ENCODE data around the gene SAE1. TPM values are rescaled to one million over a fixed set of nuclear protein-coding genes. Genes with fewer than 3 reads are reported as not detected.
A peak's percentile ranks its signal among the peaks of the same experiment; 100 is the strongest.

The SAE1 gene
- total and polyA plus RNA-seq, 4 experiments from 2014 or later, result 35.3 to 182 (median 71.6) TPM

- peaks cover 24% of the 10 kb centered on the region for H3K36me3 ChIP-seq (ENCODE audit: insufficient read depth, low read length)
- H3K27me3 ChIP-seq (ENCODE audit: insufficient read depth, low read length), result no peaks in the 10 kb centered on the region
- Mint-ChIP-seq H3K4me3 (peak overlapping the region in 7 of 8 donors; percentile 33 to 84 (median 75)), H3K36me3 (peaks cover 32 to 43% of the 10 kb centered on the region in 2 donors), H3K4me1 (peaks cover 34 to 77% (median 51%) of the 10 kb centered on the region in 4 donors), H3K27me3 (no peaks in the 10 kb centered on the region), H3K9me3 (no peaks in the 10 kb centered on the region), H3K27ac (peak overlapping the region; percentile 72 to 95 (median 85))
- intact Hi-C loops (cut with micrococcal nuclease), result no loop called here
- POLR2A ChIA-PET (ENCODE audit: partially characterized antibody), result interaction anchor here (0.6 to 4.0 kb wide), 16 partner anchors 8 to 623 kb away, joined by 3 to 31 read pairs (median 6); partner anchors contain the start of genes CCDC9, SAE1 and ZC3H4
- peak overlapping the region; percentile 29 for H3K27ac ChIP-seq (ENCODE audit: low read depth, low read length)
- DNase-seq, result peak in 4 of 5 donors; percentile 70 to 77 (median 71)
- H3K4me1 ChIP-seq (ENCODE audit: insufficient read depth, low read length), result peaks cover 47% of the 10 kb centered on the region
- CTCF ChIA-PET (ENCODE audit: partially characterized antibody), result interaction anchor here (0.7 to 22.4 kb wide), 17 partner anchors 9 to 442 kb away, joined by 3 to 609 read pairs (median 7); partner anchors contain the start of genes CCDC9 and SAE1
- peak overlapping the region in 1 of 2 donors; percentile 19 for H3K4me3 ChIP-seq (ENCODE audit: low read length in 2 of 2)
- no peaks in the 10 kb centered on the region for H3K9me3 ChIP-seq (ENCODE audit: control insufficient read depth in 1 of 2, low read length in 2 of 2)
Measured at GRCh38 chr19:47145639-47146486, 15.2 kb downstream of the SAE1 start.

- no peak for DNase-seq
- peaks cover 30% of the 10 kb centered on the region for H3K36me3 ChIP-seq (ENCODE audit: insufficient read depth, low read length)
- Mint-ChIP-seq H3K9me3 (no peaks in the 10 kb centered on the region), H3K27me3 (no peaks in the 10 kb centered on the region), H3K4me3 (peak overlapping the region; percentile 7 to 84 (median 73)), H3K4me1 (peaks cover 31 to 80% (median 50%) of the 10 kb centered on the region in 4 donors), H3K27ac (peak overlapping the region; percentile 72 to 95 (median 89)), H3K36me3 (peaks cover 41 to 51% of the 10 kb centered on the region in 2 donors)
- ChIA-PET CTCF (ENCODE audit: partially characterized antibody) (interaction anchor here (0.7 to 22.4 kb wide), 10 partner anchors 11 to 103 kb away, joined by 3 to 609 read pairs (median 12); partner anchors contain the start of genes CCDC9 and SAE1), POLR2A (ENCODE audit: partially characterized antibody) (interaction anchor here (1.4 to 4.0 kb wide), 10 partner anchors 7 to 110 kb away, joined by 3 to 29 read pairs (median 8); partner anchors contain the start of genes CCDC9, SAE1 and ZC3H4)
- peaks cover 47% of the 10 kb centered on the region for H3K4me1 ChIP-seq (ENCODE audit: insufficient read depth, low read length)
- no peak overlapping the region for H3K4me3 ChIP-seq (ENCODE audit: low read length in 2 of 2)
- H3K27me3 ChIP-seq (ENCODE audit: insufficient read depth, low read length), result no peaks in the 10 kb centered on the region
- intact Hi-C loops (cut with micrococcal nuclease), result no loop called here
- no peaks in the 10 kb centered on the region for H3K9me3 ChIP-seq (ENCODE audit: control insufficient read depth in 1 of 2, low read length in 2 of 2)
- H3K27ac ChIP-seq (ENCODE audit: low read depth, low read length), result peak overlapping the region; percentile 29
Measured at GRCh38 chr19:47146920-47147319, 16.3 kb downstream of the SAE1 start.

GRCh38 chr19:47151627-47152026 is 21.0 kb downstream of the SAE1 start:
- H3K27ac ChIP-seq (ENCODE audit: low read depth, low read length), result no peak overlapping the region
- Mint-ChIP-seq H3K27me3 (no peaks in the 10 kb centered on the region), H3K9me3 (no peaks in the 10 kb centered on the region), H3K4me1 (peaks cover 22 to 65% (median 40%) of the 10 kb centered on the region in 4 donors), H3K4me3 (no peak overlapping the region), H3K27ac (peak overlapping the region in 4 of 7 donors; percentile 30 to 72 (median 60)), H3K36me3 (peaks cover 46 to 53% of the 10 kb centered on the region in 2 donors)
- ChIA-PET POLR2A (ENCODE audit: partially characterized antibody) (no interaction called here), CTCF (ENCODE audit: partially characterized antibody) (interaction anchor here (5.2 to 22.4 kb wide), 2 partner anchors 59 to 98 kb away, joined by 93 to 609 read pairs; partner anchors contain the start of gene CCDC9)
- peaks cover 47% of the 10 kb centered on the region for H3K4me1 ChIP-seq (ENCODE audit: insufficient read depth, low read length)
- H3K4me3 ChIP-seq (ENCODE audit: low read length in 2 of 2), result no peak overlapping the region
- intact Hi-C loops (cut with micrococcal nuclease), result no loop called here
- H3K36me3 ChIP-seq (ENCODE audit: insufficient read depth, low read length), result peaks cover 37% of the 10 kb centered on the region
- no peaks in the 10 kb centered on the region for H3K9me3 ChIP-seq (ENCODE audit: control insufficient read depth in 1 of 2, low read length in 2 of 2)
- H3K27me3 ChIP-seq (ENCODE audit: insufficient read depth, low read length), result no peaks in the 10 kb centered on the region
- DNase-seq, result no peak

- peaks cover 37% of the 10 kb centered on the region for H3K36me3 ChIP-seq (ENCODE audit: insufficient read depth, low read length)
- intact Hi-C loops (cut with micrococcal nuclease), result no loop called here
- peaks cover 41 to 54% of the 10 kb centered on the region in 2 donors for H3K36me3 Mint-ChIP-seq
- no peaks in the 10 kb centered on the region for H3K9me3 Mint-ChIP-seq
- H3K27me3 ChIP-seq (ENCODE audit: insufficient read depth, low read length), result no peaks in the 10 kb centered on the region
- H3K27me3 Mint-ChIP-seq, result no peaks in the 10 kb centered on the region
- no peak overlapping the region for H3K27ac ChIP-seq (ENCODE audit: low read depth, low read length)
- H3K9me3 ChIP-seq (ENCODE audit: control insufficient read depth in 1 of 2, low read length in 2 of 2), result no peaks in the 10 kb centered on the region
- H3K4me1 Mint-ChIP-seq, result peaks cover 24 to 65% (median 41%) of the 10 kb centered on the region in 4 donors
- peaks cover 47% of the 10 kb centered on the region for H3K4me1 ChIP-seq (ENCODE audit: insufficient read depth, low read length)
- no peak overlapping the region for H3K4me3 Mint-ChIP-seq
- DNase-seq, result no peak
- no peak overlapping the region for H3K27ac Mint-ChIP-seq
- ChIA-PET CTCF (ENCODE audit: partially characterized antibody) (interaction anchor here (0.6 to 22.4 kb wide), 5 partner anchors 47 to 118 kb away, joined by 3 to 609 read pairs (median 3); partner anchors contain the start of gene CCDC9), POLR2A (ENCODE audit: partially characterized antibody) (no interaction called here)
- no peak overlapping the region for H3K4me3 ChIP-seq (ENCODE audit: low read length in 2 of 2)
Measured at GRCh38 chr19:47152205-47152604, 21.6 kb downstream of the SAE1 start.

- ChIA-PET CTCF (ENCODE audit: partially characterized antibody) (interaction anchor here (0.6 to 22.4 kb wide), 5 partner anchors 46 to 119 kb away, joined by 3 to 609 read pairs (median 3); partner anchors contain the start of gene CCDC9), POLR2A (ENCODE audit: partially characterized antibody) (no interaction called here)
- H3K27ac ChIP-seq (ENCODE audit: low read depth, low read length), result no peak overlapping the region
- H3K36me3 ChIP-seq (ENCODE audit: insufficient read depth, low read length), result peaks cover 37% of the 10 kb centered on the region
- no peaks in the 10 kb centered on the region for H3K9me3 ChIP-seq (ENCODE audit: control insufficient read depth in 1 of 2, low read length in 2 of 2)
- H3K27me3 ChIP-seq (ENCODE audit: insufficient read depth, low read length), result no peaks in the 10 kb centered on the region
- no peak overlapping the region for H3K27ac Mint-ChIP-seq
- H3K4me3 Mint-ChIP-seq, result no peak overlapping the region
- peaks cover 26 to 68% (median 45%) of the 10 kb centered on the region in 4 donors for H3K4me1 Mint-ChIP-seq
- peaks cover 48% of the 10 kb centered on the region for H3K4me1 ChIP-seq (ENCODE audit: insufficient read depth, low read length)
- intact Hi-C loops (cut with micrococcal nuclease), result no loop called here
- H3K9me3 Mint-ChIP-seq, result no peaks in the 10 kb centered on the region
- H3K4me3 ChIP-seq (ENCODE audit: low read length in 2 of 2), result no peak overlapping the region
- no peaks in the 10 kb centered on the region for H3K27me3 Mint-ChIP-seq
- no peak for DNase-seq
- H3K36me3 Mint-ChIP-seq, result peaks cover 41 to 54% of the 10 kb centered on the region in 2 donors
Measured at GRCh38 chr19:47152632-47153031, 22.0 kb downstream of the SAE1 start.

GRCh38 chr19:47153266-47153665 is 22.6 kb downstream of the SAE1 start:
- intact Hi-C loops (cut with micrococcal nuclease), result no loop called here

More at GRCh38 chr19:47153266-47153665, 22.6 kb downstream of the SAE1 start:
- no peak overlapping the region for H3K27ac ChIP-seq (ENCODE audit: low read depth, low read length)
- Mint-ChIP-seq H3K36me3 (peaks cover 41 to 56% of the 10 kb centered on the region in 2 donors), H3K4me1 (peaks cover 28 to 68% (median 45%) of the 10 kb centered on the region in 4 donors), H3K27ac (no peak overlapping the region), H3K9me3 (no peaks in the 10 kb centered on the region), H3K4me3 (no peak overlapping the region), H3K27me3 (no peaks in the 10 kb centered on the region)
- H3K36me3 ChIP-seq (ENCODE audit: insufficient read depth, low read length), result peaks cover 37% of the 10 kb centered on the region
- peaks cover 50% of the 10 kb centered on the region for H3K4me1 ChIP-seq (ENCODE audit: insufficient read depth, low read length)
- H3K4me3 ChIP-seq (ENCODE audit: low read length in 2 of 2), result no peak overlapping the region
- no peaks in the 10 kb centered on the region for H3K9me3 ChIP-seq (ENCODE audit: control insufficient read depth in 1 of 2, low read length in 2 of 2)
- H3K27me3 ChIP-seq (ENCODE audit: insufficient read depth, low read length), result no peaks in the 10 kb centered on the region
- DNase-seq, result no peak
- ChIA-PET POLR2A (ENCODE audit: partially characterized antibody) (interaction anchor here (1.4 kb wide), 1 partner anchor 7 kb away, joined by 4 read pairs; no protein-coding TSS in a partner anchor), CTCF (ENCODE audit: partially characterized antibody) (interaction anchor here (1.4 to 22.4 kb wide), 3 partner anchors 28 to 97 kb away, joined by 3 to 609 read pairs (median 80); partner anchors contain the start of gene CCDC9)
